Neural cell (in vitro differentiated cells): ENCODE measurements around the gene FAM111B. TPM values are rescaled to one million over a fixed set of nuclear protein-coding genes. Genes with fewer than 3 reads are reported as not detected.

ENCODE experiments used
- H2AFZ ChIP-seq: fragments of 200-600, 300-800 bp; sonication (generic), shearing (Covaris generic); 2 replicates; pipeline ENCODE4 v1.6.0; 2014; ENCODE audit warnings: low read depth, mild to moderate bottlenecking, antibody characterized with exemption, low read length, moderate library complexity
- H3F3A ChIP-seq: fragments of 200-600 bp; shearing (Covaris generic); 2 replicates; pipeline ENCODE4 v1.6.1; 2016; ENCODE audit warnings: mild to moderate bottlenecking, moderate library complexity, mixed read lengths, antibody characterized with exemption, low read length; ENCODE audit not compliant: insufficient read depth, poor library complexity, severe bottlenecking
- H3K27ac ChIP-seq: fragments of 200-600, 300-800 bp; sonication (generic), shearing (Covaris generic); 2 replicates; pipeline ENCODE4 v1.5.1; 2014; ENCODE audit warnings: mild to moderate bottlenecking, low read length, moderate library complexity
- H3K27me3 ChIP-seq: fragments of 300-800, 200-600 bp; sonication (generic), shearing (Covaris generic); 2 replicates; pipeline ENCODE4 v1.6.0; 2014; ENCODE audit warnings: mild to moderate bottlenecking, low read depth, low read length, moderate library complexity; ENCODE audit not compliant: insufficient read depth
- H3K36me3 ChIP-seq: fragments of 300-800, 200-600 bp; sonication (generic), shearing (Covaris generic); 2 replicates; pipeline ENCODE4 v1.5.1; 2014; ENCODE audit warnings: mild to moderate bottlenecking, antibody characterized with exemption, low read length, moderate library complexity; ENCODE audit not compliant: insufficient read depth
- H3K4me2 ChIP-seq: fragments of 300-800, 200-600 bp; sonication (generic), shearing (Covaris generic); 2 replicates; pipeline ENCODE4 v1.6.0; 2014; ENCODE audit warnings: mild to moderate bottlenecking, low read length
- H3K4me3 ChIP-seq: fragments of 300-800, 200-600 bp; sonication (generic), shearing (Covaris generic); 2 replicates; pipeline ENCODE4 v1.5.1; 2014; ENCODE audit warnings: mild to moderate bottlenecking, low read length, moderate library complexity
- H3K79me2 ChIP-seq: fragments of 200-600 bp; shearing (Covaris generic); replicated peaks from 2 replicates; pipeline ENCODE4 v1.6.0; 2014; ENCODE audit warnings: mild to moderate bottlenecking, low read length, moderate library complexity; ENCODE audit not compliant: insufficient read depth
- H3K9ac ChIP-seq: fragments of 300-800, 200-600 bp; sonication (generic), shearing (Covaris generic); 2 replicates; pipeline ENCODE4 v1.6.1; 2016; ENCODE audit warnings: mild to moderate bottlenecking, low read length, mixed read lengths
- H3K9me2 ChIP-seq: fragments of 200-600 bp; shearing (Covaris generic); 2 replicates; pipeline ENCODE4 v1.6.1; 2016; ENCODE audit warnings: mild to moderate bottlenecking, low read length, mixed read lengths; ENCODE audit not compliant: insufficient read depth
- H3K9me3 ChIP-seq: fragments of 200-600, 300-800 bp; sonication (generic), shearing (Covaris generic); 2 replicates; pipeline ENCODE4 v1.6.1; 2016; ENCODE audit warnings: mild to moderate bottlenecking, mixed run types, low read length, moderate library complexity, mixed read lengths
- H4K20me1 ChIP-seq: fragments of 200-600 bp; shearing (Covaris generic); 2 replicates; pipeline ENCODE4 v1.6.1; 2016; ENCODE audit warnings: mild to moderate bottlenecking, mixed run types; ENCODE audit not compliant: insufficient read depth
- CTCF ChIP-seq: fragments of 450-650 bp; IDR thresholded peaks from 2 replicates; pipeline ENCODE4 v1.5.1; 2014; ENCODE audit warnings: antibody characterized with exemption, mild to moderate bottlenecking, moderate library complexity; ENCODE audit not compliant: poor library complexity, severe bottlenecking
- EP300 ChIP-seq: fragments of 450-650 bp; conservative IDR thresholded peaks from 2 replicates; pipeline ENCODE4 v1.6.1; 2014; ENCODE audit warnings: antibody characterized with exemption, mild to moderate bottlenecking, moderate library complexity; ENCODE audit not compliant: poor library complexity, severe bottlenecking
- EZH2 ChIP-seq: fragments of 200-600, 300-800 bp; shearing (Covaris generic), sonication (generic); IDR thresholded peaks from 2 replicates; pipeline ENCODE4 v1.6.1; 2014; ENCODE audit warnings: antibody characterized with exemption, low read length, borderline replicate concordance, mild to moderate bottlenecking; ENCODE audit not compliant: insufficient read depth, poor library complexity, severe bottlenecking
- MXI1 ChIP-seq: fragments of 450-650 bp; conservative IDR thresholded peaks from 2 replicates; pipeline ENCODE4 v1.6.1; 2014; ENCODE audit warnings: antibody characterized with exemption, mild to moderate bottlenecking; ENCODE audit not compliant: poor library complexity, severe bottlenecking
- POLR2AphosphoS5 ChIP-seq: IDR thresholded peaks from 2 replicates; pipeline ENCODE4 v1.6.1; 2012
- RAD21 ChIP-seq: fragments of 450-650 bp; conservative IDR thresholded peaks from 2 replicates; pipeline ENCODE4 v1.6.1; 2014; ENCODE audit warnings: antibody characterized with exemption, mild to moderate bottlenecking, moderate library complexity
- REST ChIP-seq: IDR thresholded peaks from 2 replicates; pipeline ENCODE4 v1.6.1; 2012; ENCODE audit warnings: borderline replicate concordance
- SMC3 ChIP-seq: fragments of 450-650 bp; conservative IDR thresholded peaks from 2 replicates; pipeline ENCODE4 v1.6.1; 2014; ENCODE audit warnings: antibody characterized with exemption, mild to moderate bottlenecking, moderate library complexity; ENCODE audit not compliant: poor library complexity
- TAF1 ChIP-seq: IDR thresholded peaks from 2 replicates; pipeline ENCODE4 v1.6.1; 2012; ENCODE audit warnings: low read depth
- polyA plus RNA-seq: library from polyadenylated mRNA; depleted of rRNA; stranded (reverse); fragments of >200 nt; gene quantifications from 2 replicates; pipeline ENCODE4 v1.2.3, GENCODE V29; 2014

FAM111B gene
- polyA plus RNA-seq, 1 donor from 2014 or later = 1.2 TPM

- no peak overlapping the region for H3K4me3 ChIP-seq
- no peaks in the 10 kb centered on the region for H3K79me2 ChIP-seq
- H3K9ac ChIP-seq = no peak overlapping the region
- no peak overlapping the region for H2AFZ ChIP-seq
- H3K27me3 ChIP-seq = no peaks in the 10 kb centered on the region
- no peak overlapping the region for H3K27ac ChIP-seq
- no peaks in the 10 kb centered on the region for H3K9me2 ChIP-seq
- H3K9me3 ChIP-seq = no peaks in the 10 kb centered on the region
- no peak overlapping the region for H3K4me2 ChIP-seq
- no peaks in the 10 kb centered on the region for H3K36me3 ChIP-seq
- H4K20me1 ChIP-seq = no peaks in the 10 kb centered on the region
- TF ChIP-seq TAF1 (no peak), MXI1 (no peak), EZH2 (no peak), CTCF (no peak), POLR2AphosphoS5 (no peak), SMC3 (no peak), REST (no peak), RAD21 (no peak), EP300 (no peak)
- H3F3A ChIP-seq = no peaks in the 10 kb centered on the region
Measured at GRCh38 chr11:59151761-59152160, 44.7 kb downstream of the FAM111B start.

- no peaks in the 10 kb centered on the region for H3K9me3 ChIP-seq
- H3K36me3 ChIP-seq = no peaks in the 10 kb centered on the region
- no peak overlapping the region for H3K4me2 ChIP-seq
- no peak overlapping the region for H3K9ac ChIP-seq
- H3K9me2 ChIP-seq = no peaks in the 10 kb centered on the region
- no peak overlapping the region for H3K4me3 ChIP-seq
- no peaks in the 10 kb centered on the region for H3K27me3 ChIP-seq
- no peaks in the 10 kb centered on the region for H4K20me1 ChIP-seq
- H2AFZ ChIP-seq = no peak overlapping the region
- H3K27ac ChIP-seq = no peak overlapping the region
- TF ChIP-seq CTCF (no peak), EP300 (no peak), TAF1 (no peak), SMC3 (no peak), REST (no peak), MXI1 (no peak), POLR2AphosphoS5 (no peak), EZH2 (no peak), RAD21 (no peak)
- no peaks in the 10 kb centered on the region for H3F3A ChIP-seq
- no peaks in the 10 kb centered on the region for H3K79me2 ChIP-seq
Measured at GRCh38 chr11:59152312-59152951, 45.4 kb downstream of the FAM111B start.
